K562 (cell line): ENCODE measurements around the gene FAM89B. TPM values are rescaled to one million over a fixed set of nuclear protein-coding genes. Genes with fewer than 3 reads are reported as not detected.
A peak's percentile ranks its signal among the peaks of the same experiment; 100 is the strongest.

Source experiments
- ATF1 ChIP-seq, 2 experiments: fragments of 450-650 bp in 1 of 2; IDR thresholded peaks; 2 replicates each; pipeline ENCODE4 v1.6.1; 2016; ENCODE audit warnings: missing compliant biosample characterization in 1 of 2, missing genetic modification characterization in 1 of 2
- CXXC5 ChIP-seq: fragments of 250-450 bp; sonication (Bioruptor Pico); IDR thresholded peaks from 2 replicates; pipeline ENCODE4 v1.8.0; 2022; ENCODE audit warnings: inconsistent platforms, mild to moderate bottlenecking, moderate library complexity
- ETV6 ChIP-seq, 3 experiments: fragments of 150-350 bp in 1 of 3; sonication (generic) in 1 of 3; formaldehyde crosslinking in 1 of 3; IDR thresholded peaks; 2 replicates each; pipeline versions ENCODE4 v1.6.1 to v1.8.0; 2014 to 2022; ENCODE audit warnings: borderline replicate concordance in 2 of 3, low read depth in 2 of 3, antibody characterized with exemption in 1 of 3, low read length in 1 of 3, mild to moderate bottlenecking in 1 of 3, missing genetic modification reagents in 1 of 3
- GTF2A2 ChIP-seq: IDR thresholded peaks from 2 replicates; pipeline ENCODE4 v1.6.1; 2016; ENCODE audit warnings: mild to moderate bottlenecking, missing genetic modification characterization, missing compliant biosample characterization
- HMGN3 ChIP-seq: IDR thresholded peaks from 2 replicates; pipeline ENCODE4 v1.6.1; 2011; ENCODE audit warnings: borderline replicate concordance, low read depth, mild to moderate bottlenecking, mixed read lengths, low read length; ENCODE audit not compliant: insufficient read length; ENCODE audit errors: extremely low read depth
- KLF13 ChIP-seq: fragments of 450-650 bp; IDR thresholded peaks from 2 replicates; pipeline ENCODE4 v1.6.1; 2016; ENCODE audit warnings: missing genetic modification characterization, low read depth, mild to moderate bottlenecking, missing compliant biosample characterization, moderate library complexity, borderline replicate concordance
- RB1 ChIP-seq: fragments of 450-650 bp; IDR thresholded peaks from 2 replicates; pipeline ENCODE4 v1.6.1; 2017; ENCODE audit warnings: low read depth, mild to moderate bottlenecking
- RBM22 ChIP-seq: fragments of 200-400 bp; formaldehyde crosslinking; IDR thresholded peaks from 2 replicates; pipeline ENCODE4 v1.6.1; 2018; ENCODE audit warnings: low read length, low read depth; ENCODE audit not compliant: poor library complexity, severe bottlenecking
- TCF3 ChIP-seq: sonication (generic); formaldehyde crosslinking; IDR thresholded peaks from 2 replicates; pipeline ENCODE4 v1.4.0; 2020; ENCODE audit warnings: mild to moderate bottlenecking, missing genetic modification reagents
- TCF7 ChIP-seq: sonication (generic); IDR thresholded peaks from 2 replicates; pipeline ENCODE4 v1.6.1; 2016; ENCODE audit warnings: antibody characterized with exemption, borderline replicate concordance
- ZNF444 ChIP-seq: fragments of 250-450 bp; sonication (Bioruptor Pico); IDR thresholded peaks from 2 replicates; pipeline ENCODE4 v1.4.0; 2020; ENCODE audit warnings: mild to moderate bottlenecking, moderate library complexity
- polyA plus RNA-seq, 8 experiments: library from polyadenylated mRNA; depleted of rRNA in 4 of 8; stranded (reverse) in 5 of 8; unstranded in 3 of 8; fragments of >200 nt; fragmentation: Nextera tagmentation in 2 of 8; fragmentation: Illumina TruSeq in 1 of 8; extraction: Ambion mirVana in 2 of 8; extraction: Trizol in 1 of 8; gene quantifications; 2 replicates each; pipeline versions ENCODE4 v1.2.1 to v1.2.3, GENCODE V29; 2011 to 2014; ENCODE audit warnings: inconsistent platforms in 1 of 8, missing spikeins in 1 of 8
- total RNA-seq, 7 experiments: library from RNA; depleted of rRNA in 6 of 7; stranded (reverse); fragments of >200 nt in 6 of 7; fragmentation: Illumina TruSeq in 2 of 7; extraction: Trizol in 2 of 7; gene quantifications; 2 replicates each; pipeline versions ENCODE4 v1.2.1 to v1.2.3, GENCODE V29; 2011 to 2021; ENCODE audit warnings: low replicate concordance in 1 of 7
- TF ChIP-seq, protein P1 (sequence below): sonication (generic); formaldehyde crosslinking; IDR thresholded peaks from 2 replicates; pipeline ENCODE4 v1.8.0; 2023; ENCODE audit warnings: missing genetic modification reagents, mild to moderate bottlenecking, borderline replicate concordance
- TF ChIP-seq, protein P2 (sequence below): fragments of 450-650 bp; IDR thresholded peaks from 2 replicates; pipeline ENCODE4 v1.6.1; 2016; ENCODE audit warnings: antibody characterized with exemption

FAM89B gene
- total and polyA plus RNA-seq, 9 of the 15 experiments (the other 6 are each of a cell fraction or from before 2014, with no cell fraction given): 0.32 to 27.6 (median 11.9) TPM

- TF ChIP-seq HMGN3: peak; percentile 96
- no peak for TF ChIP-seq ATF1 (CRISPR knock-in tag; IDR thresholded peaks at IDR 0.05)
- peak; percentile 32 for TF ChIP-seq ATF1 (tag; IDR thresholded peaks at IDR 0.05)
- peak; percentile 89 for TF ChIP-seq CXXC5 (CRISPR knock-in tag)
- TF ChIP-seq ZNF444: no peak
- TF ChIP-seq RB1: peak; percentile 96
- TF ChIP-seq TCF7: no peak
- peak in 1 of 2 experiments; percentile 69; a peak in 1 of 4 replicates for TF ChIP-seq ETV6 (IDR thresholded peaks at IDR 0.05; ENCODE audit: borderline replicate concordance in 1 of 2, low read depth in 2 of 2, low read length in 1 of 2)
- TF ChIP-seq ETV6 (CRISPR knock-in tag; IDR thresholded peaks at IDR 0.05; ENCODE audit: borderline replicate concordance): no peak
- TF ChIP-seq, protein P1, sequence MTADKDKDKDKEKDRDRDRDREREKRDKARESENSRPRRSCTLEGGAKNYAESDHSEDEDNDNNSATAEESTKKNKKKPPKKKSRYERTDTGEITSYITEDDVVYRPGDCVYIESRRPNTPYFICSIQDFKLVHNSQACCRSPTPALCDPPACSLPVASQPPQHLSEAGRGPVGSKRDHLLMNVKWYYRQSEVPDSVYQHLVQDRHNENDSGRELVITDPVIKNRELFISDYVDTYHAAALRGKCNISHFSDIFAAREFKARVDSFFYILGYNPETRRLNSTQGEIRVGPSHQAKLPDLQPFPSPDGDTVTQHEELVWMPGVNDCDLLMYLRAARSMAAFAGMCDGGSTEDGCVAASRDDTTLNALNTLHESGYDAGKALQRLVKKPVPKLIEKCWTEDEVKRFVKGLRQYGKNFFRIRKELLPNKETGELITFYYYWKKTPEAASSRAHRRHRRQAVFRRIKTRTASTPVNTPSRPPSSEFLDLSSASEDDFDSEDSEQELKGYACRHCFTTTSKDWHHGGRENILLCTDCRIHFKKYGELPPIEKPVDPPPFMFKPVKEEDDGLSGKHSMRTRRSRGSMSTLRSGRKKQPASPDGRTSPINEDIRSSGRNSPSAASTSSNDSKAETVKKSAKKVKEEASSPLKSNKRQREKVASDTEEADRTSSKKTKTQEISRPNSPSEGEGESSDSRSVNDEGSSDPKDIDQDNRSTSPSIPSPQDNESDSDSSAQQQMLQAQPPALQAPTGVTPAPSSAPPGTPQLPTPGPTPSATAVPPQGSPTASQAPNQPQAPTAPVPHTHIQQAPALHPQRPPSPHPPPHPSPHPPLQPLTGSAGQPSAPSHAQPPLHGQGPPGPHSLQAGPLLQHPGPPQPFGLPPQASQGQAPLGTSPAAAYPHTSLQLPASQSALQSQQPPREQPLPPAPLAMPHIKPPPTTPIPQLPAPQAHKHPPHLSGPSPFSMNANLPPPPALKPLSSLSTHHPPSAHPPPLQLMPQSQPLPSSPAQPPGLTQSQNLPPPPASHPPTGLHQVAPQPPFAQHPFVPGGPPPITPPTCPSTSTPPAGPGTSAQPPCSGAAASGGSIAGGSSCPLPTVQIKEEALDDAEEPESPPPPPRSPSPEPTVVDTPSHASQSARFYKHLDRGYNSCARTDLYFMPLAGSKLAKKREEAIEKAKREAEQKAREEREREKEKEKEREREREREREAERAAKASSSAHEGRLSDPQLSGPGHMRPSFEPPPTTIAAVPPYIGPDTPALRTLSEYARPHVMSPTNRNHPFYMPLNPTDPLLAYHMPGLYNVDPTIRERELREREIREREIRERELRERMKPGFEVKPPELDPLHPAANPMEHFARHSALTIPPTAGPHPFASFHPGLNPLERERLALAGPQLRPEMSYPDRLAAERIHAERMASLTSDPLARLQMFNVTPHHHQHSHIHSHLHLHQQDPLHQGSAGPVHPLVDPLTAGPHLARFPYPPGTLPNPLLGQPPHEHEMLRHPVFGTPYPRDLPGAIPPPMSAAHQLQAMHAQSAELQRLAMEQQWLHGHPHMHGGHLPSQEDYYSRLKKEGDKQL (CRISPR knock-in tag): no peak
- TF ChIP-seq GTF2A2 (tag): no peak
- TF ChIP-seq, protein P2, sequence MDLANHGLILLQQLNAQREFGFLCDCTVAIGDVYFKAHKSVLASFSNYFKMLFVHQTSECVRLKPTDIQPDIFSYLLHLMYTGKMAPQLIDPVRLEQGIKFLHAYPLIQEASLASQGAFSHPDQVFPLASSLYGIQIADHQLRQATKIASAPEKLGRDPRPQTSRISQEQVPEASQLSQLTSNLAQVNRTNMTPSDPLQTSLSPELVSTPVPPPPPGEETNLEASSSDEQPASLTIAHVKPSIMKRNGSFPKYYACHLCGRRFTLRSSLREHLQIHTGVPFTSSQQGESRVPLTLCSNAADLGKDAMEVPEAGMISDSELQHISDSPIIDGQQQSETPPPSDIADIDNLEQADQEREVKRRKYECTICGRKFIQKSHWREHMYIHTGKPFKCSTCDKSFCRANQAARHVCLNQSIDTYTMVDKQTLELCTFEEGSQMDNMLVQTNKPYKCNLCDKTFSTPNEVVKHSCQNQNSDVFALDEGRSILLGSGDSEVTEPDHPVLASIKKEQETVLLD: peak; percentile 65
- peak; percentile 67 for TF ChIP-seq RBM22
- TF ChIP-seq TCF3: peak; percentile 37
- TF ChIP-seq KLF13: peak; percentile 34; the same call in 1 of the 2 replicates
Observed at GRCh38 chr11:65574109-65574810, 1.9 kb downstream of the FAM89B start (continued).
